WTC11 (cell line): ENCODE results near the gene FAM47A.

Experiments
- ATF2 ChIP-seq: sonication (generic); formaldehyde crosslinking; IDR thresholded peaks from 2 replicates; pipeline ENCODE4 v1.8.1; 2022; ENCODE audit warnings: low read depth, missing genetic modification reagents, borderline replicate concordance
- ATF6 ChIP-seq: sonication (generic); formaldehyde crosslinking; IDR thresholded peaks from 2 replicates; pipeline ENCODE4 v1.8.1; 2023; ENCODE audit warnings: mild to moderate bottlenecking, missing genetic modification reagents
- CREM ChIP-seq: sonication (generic); formaldehyde crosslinking; IDR thresholded peaks from 2 replicates; pipeline ENCODE4 v1.8.1; 2022; ENCODE audit warnings: mild to moderate bottlenecking, missing genetic modification reagents, moderate library complexity
- CTCF ChIP-seq: fragments of 200-600 bp; IDR thresholded peaks from 2 replicates; pipeline ENCODE4 v1.8.0; 2022; ENCODE audit warnings: antibody characterized with exemption
- ESRRA ChIP-seq: sonication (generic); formaldehyde crosslinking; IDR thresholded peaks from 2 replicates; pipeline ENCODE4 v1.8.1; 2022; ENCODE audit warnings: mild to moderate bottlenecking, missing genetic modification reagents, borderline replicate concordance
- IRF1 ChIP-seq: sonication (generic); formaldehyde crosslinking; IDR thresholded peaks from 2 replicates; pipeline ENCODE4 v1.8.0; 2023; ENCODE audit warnings: missing genetic modification reagents
- NR2C2 ChIP-seq: sonication (generic); formaldehyde crosslinking; IDR thresholded peaks from 2 replicates; pipeline ENCODE4 v1.8.0; 2022; ENCODE audit warnings: mild to moderate bottlenecking, missing genetic modification reagents
- TCF7 ChIP-seq: sonication (generic); formaldehyde crosslinking; IDR thresholded peaks from 2 replicates; pipeline ENCODE4 v1.8.0; 2022; ENCODE audit warnings: mild to moderate bottlenecking, low read depth, missing genetic modification reagents, moderate library complexity

- TF ChIP-seq CTCF = no peak
- no peak for TF ChIP-seq ATF2
- no peak for TF ChIP-seq ESRRA (CRISPR knock-in tag)
- no peak for TF ChIP-seq CREM (CRISPR knock-in tag)
- no peak for TF ChIP-seq NR2C2 (CRISPR knock-in tag)
- no peak for TF ChIP-seq ATF6 (CRISPR knock-in tag)
- no peak for TF ChIP-seq TCF7 (CRISPR knock-in tag)
- TF ChIP-seq IRF1 (CRISPR knock-in tag) = no peak
These were observed 8.7 kb upstream of the FAM47A start for GRCh38 chrX:34140816-34141215.
